GM19025 (cell line): ENCODE results near the gene MPI.
A peak's percentile ranks its signal among the peaks of the same experiment; 100 is the strongest.
"Not testable (repeated sequence)": the region's sequence is repeated elsewhere in the genome, so short reads cannot be mapped to it uniquely, and the experiment has no call there.

Experiments used
- ATAC-seq: cut with Tn5 transposase; IDR thresholded peaks from one replicate; pipeline ENCODE4 v1.9.1; 2021; ENCODE audit warnings: mild to moderate bottlenecking, low read depth, moderate library complexity; ENCODE audit not compliant: unreplicated experiment

MPI gene

GRCh38 chr15:74858369-74858740, 31.5 kb upstream of the MPI start:
- no peak for ATAC-seq

GRCh38 chr15:74863239-74864056, 26.4 kb upstream of the MPI start:
- no peak for ATAC-seq

GRCh38 chr15:74864296-74864695, 25.5 kb upstream of the MPI start:
- ATAC-seq = no peak

GRCh38 chr15:74865316-74865715, 24.5 kb upstream of the MPI start:
- ATAC-seq = no peak

- ATAC-seq = no peak
These were observed 23.8 kb upstream of the MPI start for GRCh38 chr15:74866090-74866489.

- no peak for ATAC-seq
These were observed 22.3 kb upstream of the MPI start for GRCh38 chr15:74867466-74868038.

- ATAC-seq = no peak
These were observed 21.8 kb upstream of the MPI start for GRCh38 chr15:74868059-74868458.

GRCh38 chr15:74869372-74869725, 20.5 kb upstream of the MPI start:
- no peak for ATAC-seq

GRCh38 chr15:74869726-74870407, 20.0 kb upstream of the MPI start:
- ATAC-seq = peak; percentile 41

- ATAC-seq = no peak
These were observed 19.2 kb upstream of the MPI start for GRCh38 chr15:74870436-74871215.

- no peak for ATAC-seq
These were observed 17.2 kb upstream of the MPI start for GRCh38 chr15:74872702-74873035.

GRCh38 chr15:74873036-74873755, 16.6 kb upstream of the MPI start, which contains the start of gene SCAMP2:
Gene SCAMP2, minus strand, starts transcription at chr15:74873365. Its CDS starts 110 bp downstream, at chr15:74873255.
- ATAC-seq = peak; percentile 72

- ATAC-seq = no peak
These were observed 16.0 kb upstream of the MPI start for GRCh38 chr15:74873756-74874424.

- ATAC-seq = no peak
These were observed 11.6 kb upstream of the MPI start for GRCh38 chr15:74878273-74878672.

GRCh38 chr15:74882528-74882927, 7.3 kb upstream of the MPI start:
- no peak for ATAC-seq

- no peak for ATAC-seq
These were observed 5.2 kb upstream of the MPI start for GRCh38 chr15:74884428-74885223.

GRCh38 chr15:74885461-74885860, 4.4 kb upstream of the MPI start:
- ATAC-seq = no peak

GRCh38 chr15:74887537-74888193, 2.2 kb upstream of the MPI start:
- ATAC-seq = not testable (repeated sequence)

- no peak for ATAC-seq
These were observed 1.1 kb upstream of the MPI start for GRCh38 chr15:74888716-74889115.
